Subcutaneous adipose tissue (tissue), 4 donors: Measurements from ENCODE around the gene MGAT4A. TPM values are rescaled to one million over a fixed set of nuclear protein-coding genes. Genes with fewer than 3 reads are reported as not detected.

Experiments used
- total RNA-seq, 4 donors: library from RNA; depleted of rRNA; stranded (reverse); fragments of >200 nt; gene quantifications; one replicate each; pipeline ENCODE4 v1.1.0, GENCODE V29; 2016
- TF ChIP-seq, protein P1 (sequence below): fragments of 450-650 bp; IDR thresholded peaks from one replicate; pipeline ENCODE4 v1.5.1; 2016; ENCODE audit warnings: low read depth, mild to moderate bottlenecking, control low read depth, antibody characterized with exemption, moderate library complexity

MGAT4A gene
- total RNA-seq, 4 donors from 2014 or later, result 23.0 to 30.8 (median 27.5) TPM

DNA sequence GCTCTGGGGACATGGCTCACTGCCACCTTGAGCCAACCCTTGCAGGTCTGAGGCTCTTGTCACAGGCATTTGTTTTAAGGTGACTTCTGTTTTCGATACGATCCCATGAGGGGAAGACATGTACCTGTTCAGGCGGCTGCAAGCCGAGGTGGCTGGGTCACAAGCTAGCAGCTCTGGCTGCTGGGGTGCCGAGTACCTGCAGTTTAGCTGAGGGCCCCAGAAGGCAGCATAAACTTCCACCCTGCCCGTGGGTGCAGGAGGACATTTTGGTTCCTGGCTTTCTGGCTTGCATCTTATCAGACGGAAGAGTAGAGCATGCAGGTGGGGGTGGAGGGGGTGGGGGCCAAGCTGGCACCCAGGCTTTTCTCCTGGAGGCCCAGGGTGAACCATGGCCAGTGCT is 151.0 kb downstream of the MGAT4A start:
- TF ChIP-seq, protein P1, sequence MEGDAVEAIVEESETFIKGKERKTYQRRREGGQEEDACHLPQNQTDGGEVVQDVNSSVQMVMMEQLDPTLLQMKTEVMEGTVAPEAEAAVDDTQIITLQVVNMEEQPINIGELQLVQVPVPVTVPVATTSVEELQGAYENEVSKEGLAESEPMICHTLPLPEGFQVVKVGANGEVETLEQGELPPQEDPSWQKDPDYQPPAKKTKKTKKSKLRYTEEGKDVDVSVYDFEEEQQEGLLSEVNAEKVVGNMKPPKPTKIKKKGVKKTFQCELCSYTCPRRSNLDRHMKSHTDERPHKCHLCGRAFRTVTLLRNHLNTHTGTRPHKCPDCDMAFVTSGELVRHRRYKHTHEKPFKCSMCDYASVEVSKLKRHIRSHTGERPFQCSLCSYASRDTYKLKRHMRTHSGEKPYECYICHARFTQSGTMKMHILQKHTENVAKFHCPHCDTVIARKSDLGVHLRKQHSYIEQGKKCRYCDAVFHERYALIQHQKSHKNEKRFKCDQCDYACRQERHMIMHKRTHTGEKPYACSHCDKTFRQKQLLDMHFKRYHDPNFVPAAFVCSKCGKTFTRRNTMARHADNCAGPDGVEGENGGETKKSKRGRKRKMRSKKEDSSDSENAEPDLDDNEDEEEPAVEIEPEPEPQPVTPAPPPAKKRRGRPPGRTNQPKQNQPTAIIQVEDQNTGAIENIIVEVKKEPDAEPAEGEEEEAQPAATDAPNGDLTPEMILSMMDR, result no peak

DNA sequence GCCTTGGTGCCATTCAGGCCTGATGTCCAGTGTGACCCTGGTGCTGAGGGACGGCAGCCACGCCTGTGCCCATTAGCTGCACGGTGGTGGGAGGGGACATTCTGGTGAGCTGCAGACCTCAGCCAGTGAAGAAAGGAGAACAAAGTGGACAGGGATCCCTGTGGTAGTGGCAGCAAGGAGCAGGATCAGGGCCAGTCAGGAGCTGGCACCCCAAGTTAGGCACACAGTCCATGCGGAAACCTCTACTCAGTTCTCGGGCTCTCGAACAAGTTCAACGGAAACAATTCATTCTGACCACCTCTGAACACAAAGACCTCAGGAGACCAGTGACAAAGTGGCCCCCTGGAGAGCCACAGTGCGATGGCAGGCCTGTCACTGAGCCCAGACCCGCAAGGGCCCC is 152.7 kb downstream of the MGAT4A start:
- TF ChIP-seq, protein P1, result no peak

DNA sequence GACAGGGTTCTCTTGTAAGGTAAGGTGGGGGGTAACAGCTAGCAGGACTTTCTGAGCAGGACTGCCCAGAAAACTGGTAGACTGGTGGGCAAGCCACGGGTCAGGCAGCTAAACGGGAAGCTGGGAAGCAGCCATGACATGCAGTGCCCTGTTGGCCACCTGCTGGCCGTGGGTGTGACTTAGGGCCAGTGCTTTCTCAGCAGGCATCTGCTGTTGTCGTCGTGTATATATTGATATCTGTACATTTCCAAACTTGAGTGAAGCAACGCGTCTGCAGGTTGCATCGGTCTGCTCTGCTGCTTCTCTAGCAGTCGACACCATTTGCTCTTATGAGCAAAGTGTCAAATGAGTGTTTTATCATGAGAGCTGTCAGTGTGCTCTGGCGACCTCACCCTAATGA is 153.6 kb downstream of the MGAT4A start:
- TF ChIP-seq, protein P1, result no peak

DNA sequence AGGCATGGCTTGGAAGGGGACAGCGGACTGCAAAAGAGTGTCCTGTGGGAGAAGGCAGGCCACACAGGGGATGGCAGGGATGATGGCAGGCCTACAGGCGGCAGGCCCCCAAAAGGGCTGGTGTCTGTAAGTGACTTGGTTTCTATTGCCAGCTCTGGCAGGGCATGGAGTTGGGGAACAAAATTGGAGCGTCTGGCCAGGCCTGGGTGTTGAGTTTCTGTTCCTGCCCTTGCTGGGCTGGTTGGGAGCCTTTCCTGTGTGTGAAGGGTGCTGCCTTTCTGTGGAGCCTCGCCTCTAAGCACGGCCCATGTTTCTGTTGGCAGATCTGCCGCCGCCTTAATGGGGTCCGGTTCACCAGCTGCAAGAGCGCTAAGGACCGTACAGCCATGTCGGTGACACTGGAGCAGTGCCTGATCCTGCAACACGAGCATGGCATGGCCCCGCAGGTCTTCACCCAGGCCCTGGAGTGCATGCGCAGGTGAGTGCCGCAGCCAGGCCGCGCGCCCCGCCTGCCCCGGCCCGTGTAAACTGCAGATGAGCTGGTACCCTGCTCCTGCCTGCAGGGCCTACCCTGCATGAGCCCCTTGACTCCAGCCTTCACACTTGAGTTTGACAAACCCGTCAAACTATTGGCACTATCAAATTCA is 154.1 kb downstream of the MGAT4A start:
- TF ChIP-seq, protein P1, result no peak

DNA sequence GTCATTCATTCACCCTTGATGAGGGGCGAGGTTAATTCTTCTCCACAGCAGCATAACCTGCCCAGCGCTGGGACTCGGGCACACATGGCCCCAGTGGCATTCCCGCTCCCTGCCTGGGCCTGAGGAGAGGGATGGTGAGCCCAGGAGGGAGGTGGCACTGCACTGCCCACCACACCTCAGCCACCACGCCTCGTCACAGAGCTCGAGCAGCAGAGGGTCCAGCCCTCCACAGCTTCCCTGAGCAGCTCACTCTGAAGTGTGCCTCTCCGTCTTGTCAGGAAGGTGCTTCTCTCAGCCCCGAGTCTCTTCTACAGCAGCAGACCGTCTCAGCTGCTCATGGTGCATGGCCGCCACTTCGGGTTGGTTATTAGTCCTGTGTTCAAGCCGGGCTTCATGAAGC is 157.5 kb downstream of the MGAT4A start:
- TF ChIP-seq, protein P1, result no peak

DNA sequence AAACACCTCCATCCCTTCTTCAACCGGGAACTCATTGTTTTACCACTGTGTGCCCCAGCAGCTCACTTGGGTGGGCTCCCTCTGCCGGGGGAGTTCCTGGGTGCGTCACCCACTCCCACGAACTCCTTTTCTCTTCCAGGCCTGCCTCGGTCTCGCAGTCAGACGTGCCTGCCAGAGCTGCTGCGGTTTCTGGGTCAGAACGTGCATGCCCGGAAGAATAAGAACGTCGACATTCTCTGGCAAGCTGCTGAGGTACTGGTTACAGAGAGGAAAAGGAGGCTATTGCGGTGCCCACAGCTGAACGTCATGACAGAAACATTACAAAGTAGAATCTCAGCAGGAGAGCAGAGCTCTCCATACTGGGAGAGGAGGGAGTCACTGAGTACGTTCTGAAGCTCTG is 158.3 kb downstream of the MGAT4A start:
- TF ChIP-seq, protein P1, result no peak

DNA sequence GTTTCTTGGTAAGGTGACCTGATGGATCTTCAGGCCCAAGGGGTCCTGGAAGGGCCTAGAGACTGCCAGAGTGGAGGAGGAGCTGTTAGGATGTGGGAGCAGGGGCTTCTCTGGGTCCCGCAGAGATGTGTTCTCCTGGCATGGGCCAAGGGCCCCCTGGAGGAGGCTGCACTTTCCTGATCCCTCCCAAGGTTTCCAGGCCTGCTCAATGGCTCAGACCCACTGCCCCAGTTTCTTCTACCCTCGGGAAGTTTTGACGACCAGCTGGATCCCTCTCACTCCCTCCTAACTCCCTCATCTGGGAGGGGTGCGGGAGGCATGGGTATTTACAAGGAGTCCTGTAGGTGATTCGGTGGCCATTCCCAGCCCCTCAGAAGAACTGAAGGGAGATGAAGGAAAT is 158.7 kb downstream of the MGAT4A start:
- TF ChIP-seq, protein P1, result no peak
